Measurements from ENCODE around the gene C2CD2L. TPM values are rescaled to one million over a fixed set of nuclear protein-coding genes. Genes with fewer than 3 reads are reported as not detected.
A peak's percentile ranks its signal among the peaks of the same experiment; 100 is the strongest.

C2CD2L gene
- total and polyA plus RNA-seq, 2 of the 13 experiments (the other 11 are each of a cell fraction or from before 2014, with no cell fraction given): 3.7 to 5.5 TPM

DNA sequence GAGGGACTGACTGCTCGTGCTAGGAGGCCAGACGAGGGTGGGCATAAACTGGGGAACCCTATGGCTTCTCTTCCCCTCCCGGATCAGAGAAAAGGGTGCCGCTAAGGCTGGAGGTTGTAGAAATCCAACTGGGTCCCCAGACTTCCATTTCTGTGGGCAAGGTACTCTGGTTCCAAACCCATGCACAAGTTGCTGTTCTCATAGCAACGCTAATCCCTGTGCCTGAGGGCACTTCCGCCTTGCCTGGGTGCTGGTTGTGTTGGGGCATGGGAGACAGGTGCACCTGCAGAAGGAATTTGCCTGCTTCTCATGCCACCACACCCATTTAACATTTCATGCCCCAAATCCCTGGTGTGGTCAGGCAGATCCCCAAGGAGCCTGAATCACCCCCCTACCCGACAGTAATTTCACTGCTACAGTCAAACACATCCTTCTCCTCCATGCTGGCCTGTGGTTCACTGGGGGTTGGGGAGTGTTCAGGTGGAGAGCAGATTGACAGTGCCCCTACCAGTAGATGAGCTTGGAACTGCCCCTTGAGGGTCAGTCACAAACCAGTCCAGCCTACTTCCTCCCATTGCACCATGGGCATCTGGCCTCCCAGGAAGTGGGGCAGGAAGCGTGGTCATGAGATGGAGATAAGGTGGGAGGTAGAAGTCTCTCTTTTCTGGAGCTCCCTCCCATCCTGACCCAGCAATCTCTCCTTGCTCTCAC lies 1.2 kb downstream of the C2CD2L start (continued):
- TF ChIP-seq ZNF781 (CRISPR knock-in tag; IDR thresholded peaks at IDR 0.05; ENCODE audit: borderline replicate concordance, not compliant biosample characterization) (no peak), PHF20 (CRISPR knock-in tag; IDR thresholded peaks at IDR 0.05) (peak; percentile 68), ZNF337 (CRISPR knock-in tag; IDR thresholded peaks at IDR 0.05; ENCODE audit: borderline replicate concordance, low read depth) (no peak), PHF8 (CRISPR knock-in tag; IDR thresholded peaks at IDR 0.05) (no peak), KMT2B (CRISPR knock-in tag; IDR thresholded peaks at IDR 0.05) (peak; percentile 9; the same call in 1 of the 2 replicates), ASH2L (IDR thresholded peaks at IDR 0.05; ENCODE audit: insufficient read length, low read depth, low read length) (no peak), NFE2 (CRISPR knock-in tag; IDR thresholded peaks at IDR 0.05) (no peak), TBX3 (IDR thresholded peaks at IDR 0.05; ENCODE audit: borderline replicate concordance) (no peak), GABPB1 (CRISPR knock-in tag; IDR thresholded peaks at IDR 0.05) (peak; percentile 48; the same call in 1 of the 2 replicates), ZNF331 (CRISPR knock-in tag; IDR thresholded peaks at IDR 0.05) (0 out of 2 replicates have a peak, but pooled peaks have one; percentile 1), YEATS4 (CRISPR knock-in tag; IDR thresholded peaks at IDR 0.05; ENCODE audit: borderline replicate concordance) (peak; percentile 32), MYC (CRISPR knock-in tag; IDR thresholded peaks at IDR 0.05; ENCODE audit: borderline replicate concordance) (no peak; the same call in 1 of the 2 replicates), NCOA2 (CRISPR knock-in tag; IDR thresholded peaks at IDR 0.05) (no peak), SUZ12 (IDR thresholded peaks at IDR 0.05; ENCODE audit: low read depth, low read length) (no peak), ATF1 (CRISPR knock-in tag; IDR thresholded peaks at IDR 0.05) (0 out of 2 replicates have a peak, but pooled peaks have one; percentile 32)
- TF ChIP-seq, protein P1, sequence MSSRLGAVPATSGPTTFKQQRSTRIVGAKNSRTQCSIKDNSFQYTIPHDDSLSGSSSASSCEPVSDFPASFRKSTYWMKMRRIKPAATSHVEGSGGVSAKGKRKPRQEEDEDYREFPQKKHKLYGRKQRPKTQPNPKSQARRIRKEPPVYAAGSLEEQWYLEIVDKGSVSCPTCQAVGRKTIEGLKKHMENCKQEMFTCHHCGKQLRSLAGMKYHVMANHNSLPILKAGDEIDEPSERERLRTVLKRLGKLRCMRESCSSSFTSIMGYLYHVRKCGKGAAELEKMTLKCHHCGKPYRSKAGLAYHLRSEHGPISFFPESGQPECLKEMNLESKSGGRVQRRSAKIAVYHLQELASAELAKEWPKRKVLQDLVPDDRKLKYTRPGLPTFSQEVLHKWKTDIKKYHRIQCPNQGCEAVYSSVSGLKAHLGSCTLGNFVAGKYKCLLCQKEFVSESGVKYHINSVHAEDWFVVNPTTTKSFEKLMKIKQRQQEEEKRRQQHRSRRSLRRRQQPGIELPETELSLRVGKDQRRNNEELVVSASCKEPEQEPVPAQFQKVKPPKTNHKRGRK (CRISPR knock-in tag; IDR thresholded peaks at IDR 0.05): no peak
- TF ChIP-seq, protein P2, sequence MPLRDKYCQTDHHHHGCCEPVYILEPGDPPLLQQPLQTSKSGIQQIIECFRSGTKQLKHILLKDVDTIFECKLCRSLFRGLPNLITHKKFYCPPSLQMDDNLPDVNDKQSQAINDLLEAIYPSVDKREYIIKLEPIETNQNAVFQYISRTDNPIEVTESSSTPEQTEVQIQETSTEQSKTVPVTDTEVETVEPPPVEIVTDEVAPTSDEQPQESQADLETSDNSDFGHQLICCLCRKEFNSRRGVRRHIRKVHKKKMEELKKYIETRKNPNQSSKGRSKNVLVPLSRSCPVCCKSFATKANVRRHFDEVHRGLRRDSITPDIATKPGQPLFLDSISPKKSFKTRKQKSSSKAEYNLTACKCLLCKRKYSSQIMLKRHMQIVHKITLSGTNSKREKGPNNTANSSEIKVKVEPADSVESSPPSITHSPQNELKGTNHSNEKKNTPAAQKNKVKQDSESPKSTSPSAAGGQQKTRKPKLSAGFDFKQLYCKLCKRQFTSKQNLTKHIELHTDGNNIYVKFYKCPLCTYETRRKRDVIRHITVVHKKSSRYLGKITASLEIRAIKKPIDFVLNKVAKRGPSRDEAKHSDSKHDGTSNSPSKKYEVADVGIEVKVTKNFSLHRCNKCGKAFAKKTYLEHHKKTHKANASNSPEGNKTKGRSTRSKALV (CRISPR knock-in tag; IDR thresholded peaks at IDR 0.05): no peak
- TF ChIP-seq, protein P3, sequence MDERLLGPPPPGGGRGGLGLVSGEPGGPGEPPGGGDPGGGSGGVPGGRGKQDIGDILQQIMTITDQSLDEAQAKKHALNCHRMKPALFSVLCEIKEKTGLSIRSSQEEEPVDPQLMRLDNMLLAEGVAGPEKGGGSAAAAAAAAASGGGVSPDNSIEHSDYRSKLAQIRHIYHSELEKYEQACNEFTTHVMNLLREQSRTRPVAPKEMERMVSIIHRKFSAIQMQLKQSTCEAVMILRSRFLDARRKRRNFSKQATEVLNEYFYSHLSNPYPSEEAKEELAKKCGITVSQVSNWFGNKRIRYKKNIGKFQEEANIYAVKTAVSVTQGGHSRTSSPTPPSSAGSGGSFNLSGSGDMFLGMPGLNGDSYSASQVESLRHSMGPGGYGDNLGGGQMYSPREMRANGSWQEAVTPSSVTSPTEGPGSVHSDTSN (CRISPR knock-in tag; IDR thresholded peaks at IDR 0.05): peak; percentile 85
- TF ChIP-seq, protein P4, sequence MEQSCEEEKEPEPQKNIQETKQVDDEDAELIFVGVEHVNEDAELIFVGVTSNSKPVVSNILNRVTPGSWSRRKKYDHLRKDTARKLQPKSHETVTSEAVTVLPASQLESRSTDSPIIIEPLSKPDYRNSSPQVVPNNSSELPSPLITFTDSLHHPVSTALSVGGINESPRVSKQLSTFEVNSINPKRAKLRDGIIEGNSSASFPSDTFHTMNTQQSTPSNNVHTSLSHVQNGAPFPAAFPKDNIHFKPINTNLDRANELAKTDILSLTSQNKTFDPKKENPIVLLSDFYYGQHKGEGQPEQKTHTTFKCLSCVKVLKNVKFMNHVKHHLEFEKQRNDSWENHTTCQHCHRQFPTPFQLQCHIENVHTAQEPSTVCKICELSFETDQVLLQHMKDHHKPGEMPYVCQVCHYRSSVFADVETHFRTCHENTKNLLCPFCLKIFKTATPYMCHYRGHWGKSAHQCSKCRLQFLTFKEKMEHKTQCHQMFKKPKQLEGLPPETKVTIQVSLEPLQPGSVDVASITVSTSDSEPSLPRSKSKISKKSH (CRISPR knock-in tag; IDR thresholded peaks at IDR 0.05; ENCODE audit: borderline replicate concordance): no peak
- TF ChIP-seq, protein P5, sequence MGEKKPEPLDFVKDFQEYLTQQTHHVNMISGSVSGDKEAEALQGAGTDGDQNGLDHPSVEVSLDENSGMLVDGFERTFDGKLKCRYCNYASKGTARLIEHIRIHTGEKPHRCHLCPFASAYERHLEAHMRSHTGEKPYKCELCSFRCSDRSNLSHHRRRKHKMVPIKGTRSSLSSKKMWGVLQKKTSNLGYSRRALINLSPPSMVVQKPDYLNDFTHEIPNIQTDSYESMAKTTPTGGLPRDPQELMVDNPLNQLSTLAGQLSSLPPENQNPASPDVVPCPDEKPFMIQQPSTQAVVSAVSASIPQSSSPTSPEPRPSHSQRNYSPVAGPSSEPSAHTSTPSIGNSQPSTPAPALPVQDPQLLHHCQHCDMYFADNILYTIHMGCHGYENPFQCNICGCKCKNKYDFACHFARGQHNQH (CRISPR knock-in tag; IDR thresholded peaks at IDR 0.05): 0 out of 2 replicates have a peak, but pooled peaks have one; percentile 4
- TF ChIP-seq, protein P6, sequence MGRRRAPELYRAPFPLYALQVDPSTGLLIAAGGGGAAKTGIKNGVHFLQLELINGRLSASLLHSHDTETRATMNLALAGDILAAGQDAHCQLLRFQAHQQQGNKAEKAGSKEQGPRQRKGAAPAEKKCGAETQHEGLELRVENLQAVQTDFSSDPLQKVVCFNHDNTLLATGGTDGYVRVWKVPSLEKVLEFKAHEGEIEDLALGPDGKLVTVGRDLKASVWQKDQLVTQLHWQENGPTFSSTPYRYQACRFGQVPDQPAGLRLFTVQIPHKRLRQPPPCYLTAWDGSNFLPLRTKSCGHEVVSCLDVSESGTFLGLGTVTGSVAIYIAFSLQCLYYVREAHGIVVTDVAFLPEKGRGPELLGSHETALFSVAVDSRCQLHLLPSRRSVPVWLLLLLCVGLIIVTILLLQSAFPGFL (CRISPR knock-in tag; IDR thresholded peaks at IDR 0.05): no peak

All from HepG2 (cell line).